ENCODE data around the gene ANXA1.

DNA sequence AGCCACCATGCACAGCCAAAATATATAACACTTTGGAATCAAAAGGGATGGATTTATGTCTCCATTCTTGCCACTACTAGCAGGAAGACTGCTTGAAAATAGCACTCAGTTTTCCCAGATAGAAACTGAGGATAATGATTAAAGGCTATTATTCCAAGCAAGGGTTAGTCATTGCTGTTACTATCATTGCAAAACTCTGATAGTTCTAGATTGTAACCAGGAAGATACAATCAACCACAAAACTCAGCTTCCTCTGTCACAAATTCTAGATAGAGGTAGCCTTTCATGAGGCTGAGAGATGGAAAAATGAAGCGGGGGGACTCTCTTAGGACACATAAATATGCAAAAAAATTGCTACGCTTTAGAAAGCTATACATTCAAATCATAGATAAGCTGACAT, 3.1 kb downstream of the ANXA1 start:
- TF ChIP-seq CTCF (IDR thresholded peaks at IDR 0.05) (no peak), POLR2A (IDR thresholded peaks at IDR 0.05) (no peak)

Data from uterus (tissue), 2 donors.